ENCODE data around the gene USP31.

DNA sequence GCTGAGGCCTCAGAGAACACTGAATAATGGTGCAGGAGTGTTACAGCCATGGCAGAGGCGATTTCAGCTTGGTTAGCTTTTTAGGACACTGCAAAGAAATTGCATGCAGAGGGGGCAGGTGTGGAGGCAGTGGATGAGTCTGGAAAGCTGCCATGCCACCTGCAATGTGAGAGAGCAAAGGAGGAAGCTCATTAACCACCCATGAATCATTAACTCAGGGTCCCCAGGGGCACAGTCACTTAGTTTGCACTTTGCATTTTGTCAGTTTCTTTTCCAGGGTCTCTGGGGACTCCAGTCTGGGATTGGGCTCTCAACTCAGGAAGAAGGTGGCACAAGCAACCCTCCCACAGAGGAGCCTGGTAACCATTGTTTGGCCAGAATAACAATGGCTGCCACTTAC, 132.9 kb downstream of the USP31 start:
- no peak for TF ChIP-seq POLR2A (IDR thresholded peaks at IDR 0.05)
- TF ChIP-seq, protein P1, sequence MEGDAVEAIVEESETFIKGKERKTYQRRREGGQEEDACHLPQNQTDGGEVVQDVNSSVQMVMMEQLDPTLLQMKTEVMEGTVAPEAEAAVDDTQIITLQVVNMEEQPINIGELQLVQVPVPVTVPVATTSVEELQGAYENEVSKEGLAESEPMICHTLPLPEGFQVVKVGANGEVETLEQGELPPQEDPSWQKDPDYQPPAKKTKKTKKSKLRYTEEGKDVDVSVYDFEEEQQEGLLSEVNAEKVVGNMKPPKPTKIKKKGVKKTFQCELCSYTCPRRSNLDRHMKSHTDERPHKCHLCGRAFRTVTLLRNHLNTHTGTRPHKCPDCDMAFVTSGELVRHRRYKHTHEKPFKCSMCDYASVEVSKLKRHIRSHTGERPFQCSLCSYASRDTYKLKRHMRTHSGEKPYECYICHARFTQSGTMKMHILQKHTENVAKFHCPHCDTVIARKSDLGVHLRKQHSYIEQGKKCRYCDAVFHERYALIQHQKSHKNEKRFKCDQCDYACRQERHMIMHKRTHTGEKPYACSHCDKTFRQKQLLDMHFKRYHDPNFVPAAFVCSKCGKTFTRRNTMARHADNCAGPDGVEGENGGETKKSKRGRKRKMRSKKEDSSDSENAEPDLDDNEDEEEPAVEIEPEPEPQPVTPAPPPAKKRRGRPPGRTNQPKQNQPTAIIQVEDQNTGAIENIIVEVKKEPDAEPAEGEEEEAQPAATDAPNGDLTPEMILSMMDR (IDR thresholded peaks at IDR 0.05): no peak
